ENCODE data around the gene PCGF3. TPM values are rescaled to one million over a fixed set of nuclear protein-coding genes. Genes with fewer than 3 reads are reported as not detected.
A peak's percentile ranks its signal among the peaks of the same experiment; 100 is the strongest.

PCGF3 gene
- total and polyA plus RNA-seq, 2 donors from 2014 or later: 21.7 to 59.6 TPM

DNA sequence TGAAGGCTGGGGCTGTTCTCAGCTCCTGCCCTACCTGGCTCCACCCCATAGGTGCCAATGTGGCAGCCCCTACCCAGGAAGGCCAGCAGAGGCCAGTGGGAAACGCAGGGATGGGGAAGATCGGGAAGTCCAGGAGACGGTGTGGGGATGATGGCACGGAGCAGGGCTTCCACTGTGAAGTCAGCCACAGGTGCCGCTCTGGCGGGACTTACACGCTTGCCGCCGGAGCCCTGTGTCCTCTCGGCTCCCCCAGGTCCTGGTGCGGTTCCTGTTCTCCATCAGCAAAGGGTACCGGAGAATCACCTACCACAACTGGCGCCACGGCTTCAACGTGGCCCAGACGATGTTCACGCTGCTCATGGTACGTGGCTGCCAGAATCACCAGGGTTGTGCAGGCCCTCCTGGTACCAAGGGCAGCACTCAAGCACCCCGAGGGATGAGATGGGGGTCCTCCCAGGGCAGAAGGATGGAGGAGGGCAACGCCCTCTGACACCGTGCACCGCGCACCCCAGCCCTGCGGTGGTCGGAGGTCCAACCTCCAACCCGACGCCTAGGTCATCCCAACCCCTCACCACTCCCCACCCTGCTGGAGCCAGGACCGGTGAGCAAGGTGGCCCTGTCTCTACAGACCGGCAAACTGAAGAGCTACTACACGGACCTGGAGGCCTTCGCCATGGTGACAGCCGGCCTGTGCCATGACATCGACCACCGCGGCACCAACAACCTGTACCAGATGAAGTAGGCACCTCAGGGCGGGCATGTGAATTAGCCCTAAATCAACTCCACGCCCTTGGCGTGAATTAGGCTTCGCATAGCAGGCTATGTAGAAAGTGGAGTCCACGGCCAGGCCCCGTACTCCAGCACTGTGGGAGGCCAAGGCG lies 43.5 kb upstream of the PCGF3 start:
- no peak overlapping the region for H3K9ac ChIP-seq (ENCODE audit: low read length in 3 of 3)
- no peaks in the 10 kb centered on the region for H3K27me3 ChIP-seq (ENCODE audit: control insufficient read depth, insufficient read depth, low read length)
- TF ChIP-seq, protein P1, sequence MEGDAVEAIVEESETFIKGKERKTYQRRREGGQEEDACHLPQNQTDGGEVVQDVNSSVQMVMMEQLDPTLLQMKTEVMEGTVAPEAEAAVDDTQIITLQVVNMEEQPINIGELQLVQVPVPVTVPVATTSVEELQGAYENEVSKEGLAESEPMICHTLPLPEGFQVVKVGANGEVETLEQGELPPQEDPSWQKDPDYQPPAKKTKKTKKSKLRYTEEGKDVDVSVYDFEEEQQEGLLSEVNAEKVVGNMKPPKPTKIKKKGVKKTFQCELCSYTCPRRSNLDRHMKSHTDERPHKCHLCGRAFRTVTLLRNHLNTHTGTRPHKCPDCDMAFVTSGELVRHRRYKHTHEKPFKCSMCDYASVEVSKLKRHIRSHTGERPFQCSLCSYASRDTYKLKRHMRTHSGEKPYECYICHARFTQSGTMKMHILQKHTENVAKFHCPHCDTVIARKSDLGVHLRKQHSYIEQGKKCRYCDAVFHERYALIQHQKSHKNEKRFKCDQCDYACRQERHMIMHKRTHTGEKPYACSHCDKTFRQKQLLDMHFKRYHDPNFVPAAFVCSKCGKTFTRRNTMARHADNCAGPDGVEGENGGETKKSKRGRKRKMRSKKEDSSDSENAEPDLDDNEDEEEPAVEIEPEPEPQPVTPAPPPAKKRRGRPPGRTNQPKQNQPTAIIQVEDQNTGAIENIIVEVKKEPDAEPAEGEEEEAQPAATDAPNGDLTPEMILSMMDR (IDR thresholded peaks at IDR 0.05; ENCODE audit: borderline replicate concordance, extremely low read depth, insufficient read depth): no peak
- H3K4me3 ChIP-seq (ENCODE audit: low read length in 3 of 3): no peak overlapping the region
- H3K4me1 ChIP-seq (ENCODE audit: control insufficient read depth in 2 of 3, insufficient read depth in 2 of 3, low read depth in 1 of 3, low read length in 3 of 3): peaks cover 0 to 6% (median 0%) of the 10 kb centered on the region in 3 donors
- no peak overlapping the region for H3K27ac ChIP-seq (ENCODE audit: low read depth in 2 of 2, low read length in 2 of 2)
- no peaks in the 10 kb centered on the region for H3K9me3 ChIP-seq (ENCODE audit: control insufficient read depth in 2 of 3, insufficient read depth in 1 of 3, low read length in 3 of 3)
- FAIRE-seq (no peak), DNase-seq (peak in 2 of 5 donors; percentile 52 to 75)
- intact Hi-C loops (cut with DNase I): no loop called here
- no peaks in the 10 kb centered on the region for H3K36me3 ChIP-seq (ENCODE audit: control insufficient read depth in 2 of 3, insufficient read depth in 3 of 3, low read length in 3 of 3)

DNA sequence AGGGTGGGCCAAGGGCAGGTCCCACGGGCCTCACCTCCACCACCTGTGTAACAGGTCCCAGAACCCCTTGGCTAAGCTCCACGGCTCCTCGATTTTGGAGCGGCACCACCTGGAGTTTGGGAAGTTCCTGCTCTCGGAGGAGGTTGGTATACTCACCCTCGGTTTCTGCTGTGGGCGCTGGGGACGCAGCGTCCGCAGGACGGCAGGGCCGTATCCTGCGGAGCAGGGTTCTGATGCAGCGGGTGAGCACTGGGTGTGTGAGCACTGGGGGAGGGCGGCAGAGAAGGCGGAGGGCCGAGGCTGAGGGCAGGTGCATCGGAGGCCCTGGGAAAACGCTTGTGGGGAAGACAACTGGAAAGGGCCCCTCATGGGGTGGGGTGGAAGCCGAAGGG lies 42.6 kb upstream of the PCGF3 start:
- TF ChIP-seq, protein P1 (IDR thresholded peaks at IDR 0.05; ENCODE audit: borderline replicate concordance, extremely low read depth, insufficient read depth): no peak
- DNase-seq: peak in 1 of 5 donors; percentile 75
- Histone ChIP-seq H3K27me3 (ENCODE audit: control insufficient read depth, insufficient read depth, low read length) (no peaks in the 10 kb centered on the region), H3K4me1 (ENCODE audit: control insufficient read depth in 2 of 3, insufficient read depth in 2 of 3, low read depth in 1 of 3, low read length in 3 of 3) (peaks cover 0 to 6% (median 0%) of the 10 kb centered on the region in 3 donors), H3K9me3 (ENCODE audit: control insufficient read depth in 2 of 3, insufficient read depth in 1 of 3, low read length in 3 of 3) (no peaks in the 10 kb centered on the region), H3K4me3 (ENCODE audit: low read length in 3 of 3) (peak overlapping the region in 2 of 3 donors; percentile 65 to 75), H3K27ac (ENCODE audit: low read depth in 2 of 2, low read length in 2 of 2) (no peak overlapping the region), H3K9ac (ENCODE audit: low read length in 3 of 3) (no peak overlapping the region), H3K36me3 (ENCODE audit: control insufficient read depth in 2 of 3, insufficient read depth in 3 of 3, low read length in 3 of 3) (no peaks in the 10 kb centered on the region)
- no peak for FAIRE-seq
- intact Hi-C loops (cut with DNase I): no loop called here

DNA sequence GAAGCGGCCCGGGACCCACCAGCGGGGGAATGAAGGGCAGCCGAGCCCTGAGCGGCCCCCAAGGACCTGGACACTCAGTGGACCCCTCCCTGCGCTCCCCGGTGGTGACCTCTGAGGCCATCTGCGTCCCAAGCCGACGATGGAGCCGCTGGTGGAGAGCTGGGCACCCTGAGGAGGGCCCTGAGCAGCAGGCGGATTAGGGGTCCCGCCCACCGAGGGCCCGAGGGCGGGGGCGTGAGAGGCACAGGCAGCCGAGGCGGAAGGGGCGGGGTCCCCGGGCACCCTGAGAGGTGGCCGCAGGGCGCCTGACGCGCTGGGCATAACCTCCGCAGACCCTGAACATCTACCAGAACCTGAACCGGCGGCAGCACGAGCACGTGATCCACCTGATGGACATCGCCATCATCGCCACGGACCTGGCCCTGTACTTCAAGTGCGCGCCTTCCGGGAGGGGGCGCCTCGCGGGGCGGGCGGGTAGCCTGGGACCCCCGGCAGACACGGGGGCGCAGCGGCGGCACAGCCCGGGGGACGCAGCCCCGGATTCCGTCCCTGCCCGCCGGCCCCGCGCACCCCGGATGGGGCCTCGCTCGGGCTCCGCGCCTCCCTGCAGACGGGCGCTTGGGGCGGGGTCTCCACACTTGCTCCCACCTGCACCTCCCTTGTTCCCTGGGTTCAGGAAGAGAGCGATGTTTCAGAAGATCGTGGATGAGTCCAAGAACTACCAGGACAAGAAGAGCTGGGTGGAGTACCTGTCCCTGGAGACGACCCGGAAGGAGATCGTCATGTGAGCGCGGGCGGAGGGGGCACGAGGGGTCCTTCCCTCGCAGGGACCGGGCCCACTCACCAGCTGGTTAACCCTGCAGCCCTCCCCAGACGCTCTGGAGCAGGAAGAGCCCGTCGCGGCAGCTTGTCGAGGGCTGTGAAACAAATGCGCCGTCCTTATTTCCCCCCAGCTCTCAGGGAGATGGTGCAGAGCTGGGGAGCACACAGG lies 41.9 kb upstream of the PCGF3 start:
- Histone ChIP-seq H3K4me1 (ENCODE audit: control insufficient read depth in 2 of 3, insufficient read depth in 2 of 3, low read depth in 1 of 3, low read length in 3 of 3) (peaks cover 0 to 6% (median 0%) of the 10 kb centered on the region in 3 donors), H3K9ac (ENCODE audit: low read length in 3 of 3) (peak overlapping the region; percentile 11 to 51 (median 49)), H3K36me3 (ENCODE audit: control insufficient read depth in 2 of 3, insufficient read depth in 3 of 3, low read length in 3 of 3) (no peaks in the 10 kb centered on the region), H3K27me3 (ENCODE audit: control insufficient read depth, insufficient read depth, low read length) (no peaks in the 10 kb centered on the region), H3K9me3 (ENCODE audit: control insufficient read depth in 2 of 3, insufficient read depth in 1 of 3, low read length in 3 of 3) (no peaks in the 10 kb centered on the region), H3K27ac (ENCODE audit: low read depth in 2 of 2, low read length in 2 of 2) (no peak overlapping the region), H3K4me3 (ENCODE audit: low read length in 3 of 3) (peak overlapping the region; percentile 58 to 75 (median 65))
- DNase-seq (peak; percentile 84 to 92 (median 88)), FAIRE-seq (no peak)
- TF ChIP-seq, protein P1 (IDR thresholded peaks at IDR 0.05; ENCODE audit: borderline replicate concordance, extremely low read depth, insufficient read depth): no peak
- intact Hi-C loops (cut with DNase I): no loop called here

All from kidney (tissue), 14 donors.